ENCODE results near the gene TRIO. TPM values are rescaled to one million over a fixed set of nuclear protein-coding genes. Genes with fewer than 3 reads are reported as not detected.

TRIO gene
- total and polyA plus RNA-seq, 10 of the 15 experiments (the other 5 are each of a cell fraction or from before 2014, with no cell fraction given): 5.1 to 96.4 (median 44.6) TPM

DNA sequence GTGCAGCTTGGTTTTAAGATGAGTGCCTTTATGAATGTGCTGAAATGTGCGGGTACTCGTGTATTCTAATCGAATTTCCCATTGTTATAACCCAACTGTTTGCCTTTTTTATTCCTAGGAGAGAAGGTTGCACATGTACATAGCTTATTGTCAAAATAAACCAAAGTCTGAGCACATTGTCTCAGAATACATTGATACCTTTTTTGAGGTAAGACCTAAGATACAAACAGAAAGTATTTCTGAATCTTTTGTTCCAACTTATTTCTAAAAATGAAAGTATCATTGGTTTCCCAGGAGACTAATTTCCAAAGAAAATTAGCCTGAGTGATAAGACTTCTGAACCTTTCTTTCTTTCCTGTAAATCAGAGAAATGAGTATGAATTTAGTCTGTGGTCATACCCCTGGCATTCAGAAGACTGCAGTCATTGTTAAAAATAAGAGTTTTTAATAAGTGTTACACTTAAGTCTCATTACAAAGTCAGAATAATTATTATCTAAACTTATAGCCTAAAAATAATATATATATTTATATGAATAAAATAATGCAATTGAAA lies 336.1 kb downstream of the TRIO start:
- H4K20me1 ChIP-seq (ENCODE audit: control insufficient read depth, insufficient read depth): no peaks in the 10 kb centered on the region
- H3K9me3 ChIP-seq (replicated peaks; ENCODE audit: control insufficient read depth, insufficient read depth, low read length): no peaks in the 10 kb centered on the region
- no peak for FAIRE-seq
- DNase-seq (ENCODE audit: low read depth, low spot score): no peak
- in situ Hi-C loops (cut with MboI) (no loop called here), intact Hi-C loops (cut with micrococcal nuclease; ENCODE audit: unreplicated experiment) (no loop called here)
- ATAC-seq: no peak
- CTCF ChIA-PET: interaction anchor here (1.1 kb wide), 1 partner anchor 117 kb away, joined by 3 read pairs; no protein-coding TSS in a partner anchor
- RAD21 ChIA-PET (ENCODE audit: unreplicated experiment): no interaction called here
- 89% methylated on average over 3 of the region's 3 CpGs for WGBS (ENCODE audit: insufficient coverage, insufficient replicate concordance, low lambda C conversion rate, missing lambda C conversion rate)
- BruUV-seq (replicated peaks): no TSS peak
- no peak overlapping the region for H3K4me3 ChIP-seq
- H3K79me2 ChIP-seq (ENCODE audit: control insufficient read depth, insufficient read depth, low read length): no peaks in the 10 kb centered on the region
- H3K36me3 ChIP-seq (ENCODE audit: control insufficient read depth in 2 of 2, insufficient read depth in 2 of 2, low read length in 1 of 2): peaks cover 9 to 23% of the 10 kb centered on the region in 2 experiments
- H3K4me1 ChIP-seq (ENCODE audit: control insufficient read depth, insufficient read depth, low read length): no peaks in the 10 kb centered on the region
- H3K4me2 ChIP-seq (ENCODE audit: control insufficient read depth, insufficient read depth): no peak overlapping the region
- H2AFZ ChIP-seq (ENCODE audit: control insufficient read depth, low read depth, low read length): no peak overlapping the region
- no peak overlapping the region for H3K9ac ChIP-seq (ENCODE audit: control insufficient read depth, insufficient read depth, low read length)
- POLR2A ChIA-PET: interaction anchor here (0.7 kb wide), 1 partner anchor 67 kb away, joined by 3 read pairs; no protein-coding TSS in a partner anchor
- SMC1A ChIA-PET (ENCODE audit: uncharacterized antibody, unreplicated experiment): interaction anchor here (1.7 to 1.8 kb wide), 2 partner anchors 11 to 12 kb away, joined by 5 read pairs; no protein-coding TSS in a partner anchor
- H3K27ac ChIP-seq (ENCODE audit: control insufficient read depth, insufficient read depth): no peak overlapping the region
- no peaks in the 10 kb centered on the region for H3K27me3 ChIP-seq (replicated peaks in 1 of 2; ENCODE audit: control insufficient read depth in 2 of 2, insufficient read depth in 2 of 2, low read length in 1 of 2)
- TF ChIP-seq JUND (IDR thresholded peaks at IDR 0.05; ENCODE audit: low read depth, low read length) (no peak), CEBPB (IDR thresholded peaks at IDR 0.05; ENCODE audit: borderline replicate concordance in 1 of 2, low read depth in 2 of 2, low read length in 2 of 2) (no peak), ZNF592 (IDR thresholded peaks at IDR 0.05) (no peak), CHD1 (IDR thresholded peaks at IDR 0.05; ENCODE audit: low read depth, low read length) (no peak), ZNF274 (IDR thresholded peaks at IDR 0.05; ENCODE audit: insufficient read depth, insufficient read length) (no peak), CTCF (IDR thresholded peaks at IDR 0.05 in 2 of 3, conservative IDR thresholded peaks at IDR 0.05 in 1 of 3; ENCODE audit: control insufficient read depth in 2 of 3, extremely low read depth in 1 of 3, insufficient read depth in 1 of 3, low read depth in 3 of 3, low read length in 3 of 3) (no peak), CBX3 (IDR thresholded peaks at IDR 0.05; ENCODE audit: borderline replicate concordance, low read depth) (no peak), NR2F1 (conservative IDR thresholded peaks at IDR 0.05) (no peak)
- TF ChIP-seq, protein P1, sequence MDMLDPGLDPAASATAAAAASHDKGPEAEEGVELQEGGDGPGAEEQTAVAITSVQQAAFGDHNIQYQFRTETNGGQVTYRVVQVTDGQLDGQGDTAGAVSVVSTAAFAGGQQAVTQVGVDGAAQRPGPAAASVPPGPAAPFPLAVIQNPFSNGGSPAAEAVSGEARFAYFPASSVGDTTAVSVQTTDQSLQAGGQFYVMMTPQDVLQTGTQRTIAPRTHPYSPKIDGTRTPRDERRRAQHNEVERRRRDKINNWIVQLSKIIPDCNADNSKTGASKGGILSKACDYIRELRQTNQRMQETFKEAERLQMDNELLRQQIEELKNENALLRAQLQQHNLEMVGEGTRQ (IDR thresholded peaks at IDR 0.05; ENCODE audit: borderline replicate concordance, low read depth, low read length): no peak
- TF ChIP-seq, protein P2, sequence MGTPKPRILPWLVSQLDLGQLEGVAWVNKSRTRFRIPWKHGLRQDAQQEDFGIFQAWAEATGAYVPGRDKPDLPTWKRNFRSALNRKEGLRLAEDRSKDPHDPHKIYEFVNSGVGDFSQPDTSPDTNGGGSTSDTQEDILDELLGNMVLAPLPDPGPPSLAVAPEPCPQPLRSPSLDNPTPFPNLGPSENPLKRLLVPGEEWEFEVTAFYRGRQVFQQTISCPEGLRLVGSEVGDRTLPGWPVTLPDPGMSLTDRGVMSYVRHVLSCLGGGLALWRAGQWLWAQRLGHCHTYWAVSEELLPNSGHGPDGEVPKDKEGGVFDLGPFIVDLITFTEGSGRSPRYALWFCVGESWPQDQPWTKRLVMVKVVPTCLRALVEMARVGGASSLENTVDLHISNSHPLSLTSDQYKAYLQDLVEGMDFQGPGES (IDR thresholded peaks at IDR 0.05): no peak
- TF ChIP-seq, protein P3, sequence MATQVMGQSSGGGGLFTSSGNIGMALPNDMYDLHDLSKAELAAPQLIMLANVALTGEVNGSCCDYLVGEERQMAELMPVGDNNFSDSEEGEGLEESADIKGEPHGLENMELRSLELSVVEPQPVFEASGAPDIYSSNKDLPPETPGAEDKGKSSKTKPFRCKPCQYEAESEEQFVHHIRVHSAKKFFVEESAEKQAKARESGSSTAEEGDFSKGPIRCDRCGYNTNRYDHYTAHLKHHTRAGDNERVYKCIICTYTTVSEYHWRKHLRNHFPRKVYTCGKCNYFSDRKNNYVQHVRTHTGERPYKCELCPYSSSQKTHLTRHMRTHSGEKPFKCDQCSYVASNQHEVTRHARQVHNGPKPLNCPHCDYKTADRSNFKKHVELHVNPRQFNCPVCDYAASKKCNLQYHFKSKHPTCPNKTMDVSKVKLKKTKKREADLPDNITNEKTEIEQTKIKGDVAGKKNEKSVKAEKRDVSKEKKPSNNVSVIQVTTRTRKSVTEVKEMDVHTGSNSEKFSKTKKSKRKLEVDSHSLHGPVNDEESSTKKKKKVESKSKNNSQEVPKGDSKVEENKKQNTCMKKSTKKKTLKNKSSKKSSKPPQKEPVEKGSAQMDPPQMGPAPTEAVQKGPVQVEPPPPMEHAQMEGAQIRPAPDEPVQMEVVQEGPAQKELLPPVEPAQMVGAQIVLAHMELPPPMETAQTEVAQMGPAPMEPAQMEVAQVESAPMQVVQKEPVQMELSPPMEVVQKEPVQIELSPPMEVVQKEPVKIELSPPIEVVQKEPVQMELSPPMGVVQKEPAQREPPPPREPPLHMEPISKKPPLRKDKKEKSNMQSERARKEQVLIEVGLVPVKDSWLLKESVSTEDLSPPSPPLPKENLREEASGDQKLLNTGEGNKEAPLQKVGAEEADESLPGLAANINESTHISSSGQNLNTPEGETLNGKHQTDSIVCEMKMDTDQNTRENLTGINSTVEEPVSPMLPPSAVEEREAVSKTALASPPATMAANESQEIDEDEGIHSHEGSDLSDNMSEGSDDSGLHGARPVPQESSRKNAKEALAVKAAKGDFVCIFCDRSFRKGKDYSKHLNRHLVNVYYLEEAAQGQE (IDR thresholded peaks at IDR 0.05; ENCODE audit: low read depth, low read length): no peak
